GM21619 (cell line): ENCODE results near the gene PRKCB.
"Not testable (repeated sequence)": the region's sequence is repeated elsewhere in the genome, so short reads cannot be mapped to it uniquely, and the experiment has no call there.

Experiments used
- ATAC-seq: cut with Tn5 transposase; IDR thresholded peaks from one replicate; pipeline ENCODE4 v1.9.1; 2021; ENCODE audit not compliant: unreplicated experiment

The PRKCB gene

GRCh38 chr16:23998771-23999170 lies 163.0 kb downstream of the PRKCB start:
- ATAC-seq, result no peak

- ATAC-seq, result peak; percentile 84
Measured at GRCh38 chr16:23999663-24000062, 163.9 kb downstream of the PRKCB start.

- ATAC-seq, result no peak
Measured at GRCh38 chr16:24001710-24002109, 165.9 kb downstream of the PRKCB start.

- ATAC-seq, result no peak
Measured at GRCh38 chr16:24002619-24003018, 166.8 kb downstream of the PRKCB start.

GRCh38 chr16:24005577-24005976 lies 169.8 kb downstream of the PRKCB start:
- ATAC-seq, result no peak

GRCh38 chr16:24007391-24007790 lies 171.6 kb downstream of the PRKCB start:
- ATAC-seq, result no peak

GRCh38 chr16:24007934-24008333 lies 172.2 kb downstream of the PRKCB start:
- ATAC-seq, result no peak

GRCh38 chr16:24009098-24009497 lies 173.3 kb downstream of the PRKCB start:
- no peak for ATAC-seq

- no peak for ATAC-seq
Measured at GRCh38 chr16:24009955-24010354, 174.2 kb downstream of the PRKCB start.

GRCh38 chr16:24010440-24011089 lies 174.8 kb downstream of the PRKCB start:
- peak; percentile 24 for ATAC-seq

GRCh38 chr16:24011237-24011636 lies 175.5 kb downstream of the PRKCB start:
- ATAC-seq, result no peak

- ATAC-seq, result no peak
Measured at GRCh38 chr16:24013054-24013636, 177.4 kb downstream of the PRKCB start.

GRCh38 chr16:24013864-24014645 lies 178.3 kb downstream of the PRKCB start:
- peak; percentile 94 for ATAC-seq

- not testable (repeated sequence) for ATAC-seq
Measured at GRCh38 chr16:24014955-24015354, 179.2 kb downstream of the PRKCB start.

- no peak for ATAC-seq
Measured at GRCh38 chr16:24015923-24016322, 180.1 kb downstream of the PRKCB start.

GRCh38 chr16:24018485-24018884 lies 182.7 kb downstream of the PRKCB start:
- no peak for ATAC-seq

- ATAC-seq, result no peak
Measured at GRCh38 chr16:24022797-24023196, 187.0 kb downstream of the PRKCB start.

- no peak for ATAC-seq
Measured at GRCh38 chr16:24023621-24024020, 187.8 kb downstream of the PRKCB start.

- ATAC-seq, result no peak
Measured at GRCh38 chr16:24024971-24025370, 189.2 kb downstream of the PRKCB start.

- ATAC-seq, result no peak
Measured at GRCh38 chr16:24027466-24027865, 191.7 kb downstream of the PRKCB start.

- ATAC-seq, result not testable (repeated sequence)
Measured at GRCh38 chr16:24029841-24030240, 194.1 kb downstream of the PRKCB start.
